ENCODE results near the gene BMP2K. TPM values are rescaled to one million over a fixed set of nuclear protein-coding genes. Genes with fewer than 3 reads are reported as not detected.

The BMP2K gene
- polyA plus RNA-seq, 10 donors = 10.8 to 22.6 (median 18.5) TPM

DNA sequence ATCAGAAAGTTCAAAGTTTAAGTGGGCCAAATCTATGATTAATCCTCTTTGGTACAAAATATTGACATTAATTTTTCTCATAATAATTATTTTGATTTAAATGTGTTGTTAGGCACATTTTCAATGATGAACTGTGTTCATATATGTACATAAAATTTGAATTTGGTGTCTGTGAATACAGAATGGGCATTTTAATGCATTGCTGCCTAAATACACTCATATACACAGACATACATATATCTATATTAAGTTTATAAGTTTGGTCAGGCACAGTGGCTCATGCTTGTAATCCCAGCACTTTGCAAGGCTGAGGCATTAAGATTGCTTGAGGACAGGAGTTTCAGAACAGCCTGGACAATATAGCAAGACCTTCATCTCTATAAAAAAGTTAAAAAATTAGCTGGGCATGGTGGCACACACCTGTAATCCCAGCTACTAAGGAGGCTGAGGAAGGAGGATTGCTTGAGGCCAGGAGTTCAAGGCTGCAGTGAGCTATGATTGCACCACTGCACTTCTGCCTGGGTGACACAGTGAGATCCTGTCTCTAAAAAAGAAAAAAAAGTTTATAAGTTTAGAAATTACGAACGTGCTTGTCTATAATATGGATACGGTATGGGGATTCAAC, 12.3 kb upstream of the BMP2K start:
- no peak for DNase-seq

DNA sequence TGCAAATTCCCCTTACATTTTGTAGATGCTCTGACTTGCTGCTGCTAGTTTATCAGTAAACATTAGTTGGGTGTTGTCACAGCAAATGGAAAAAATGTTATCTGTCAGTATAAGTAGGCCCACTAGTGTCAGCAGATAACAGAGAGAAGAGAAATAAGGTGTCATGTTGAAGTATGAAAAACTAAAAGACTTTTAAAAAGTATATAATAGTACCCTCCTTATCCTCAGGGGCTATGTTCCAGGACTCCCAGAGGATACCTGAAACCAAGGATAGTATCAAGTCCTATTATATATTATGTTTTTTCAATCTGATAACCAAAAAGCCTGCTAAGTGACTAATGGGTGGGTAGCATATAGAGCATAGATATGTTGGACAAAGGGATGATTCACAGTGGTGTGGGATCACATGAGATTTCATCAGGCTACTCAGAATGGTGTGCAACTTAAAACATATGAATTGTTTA, 11.6 kb upstream of the BMP2K start:
- DNase-seq = no peak

DNA sequence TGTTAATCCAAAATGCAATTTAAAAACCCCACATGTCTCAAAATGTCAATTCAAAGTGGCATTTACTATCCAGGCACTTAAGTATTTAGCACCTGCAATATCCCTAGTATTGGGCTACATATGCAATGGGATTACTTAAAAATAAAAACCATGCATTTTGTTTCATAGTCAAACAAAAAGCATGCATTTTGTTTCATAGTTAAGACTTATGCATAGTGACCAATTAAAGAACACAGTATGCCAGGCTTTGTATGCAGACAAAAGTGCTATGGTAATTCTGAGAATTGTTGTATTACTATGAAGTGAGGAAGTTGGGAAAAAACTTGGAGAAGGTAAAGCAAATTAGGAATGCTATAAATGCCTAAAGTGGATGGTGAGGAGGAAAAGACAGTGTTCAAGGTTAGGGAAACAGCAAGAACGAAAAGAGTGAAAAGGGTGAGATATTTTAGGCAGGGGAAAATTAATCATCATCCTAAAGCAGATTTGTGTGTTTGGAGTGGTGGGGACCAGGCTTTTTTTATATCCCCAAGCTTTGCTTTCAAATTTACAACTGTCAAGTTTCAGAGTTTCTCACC, 10.6 kb upstream of the BMP2K start:
- DNase-seq = no peak

DNA sequence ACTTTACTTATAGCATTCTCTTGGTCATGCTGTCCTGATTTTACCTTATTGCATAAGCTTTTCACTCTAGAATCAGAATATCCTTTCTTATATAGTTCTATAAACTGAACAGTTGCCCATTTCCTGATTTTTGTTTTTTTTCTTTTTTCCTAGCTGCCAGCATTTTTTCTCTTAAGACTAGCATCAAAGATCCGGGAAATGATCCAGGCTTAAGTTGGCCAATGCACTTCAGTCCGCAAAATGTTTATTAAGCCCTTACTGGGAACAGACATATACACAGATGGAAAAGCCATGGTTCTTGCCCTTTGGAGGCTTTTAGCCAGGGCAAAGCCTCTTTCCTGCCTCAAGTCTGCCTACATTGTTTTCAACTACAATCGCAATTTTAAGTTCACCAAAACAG, 10.1 kb upstream of the BMP2K start:
- peak in 2 of 3 donors; percentile 58 to 65 for DNase-seq

DNA sequence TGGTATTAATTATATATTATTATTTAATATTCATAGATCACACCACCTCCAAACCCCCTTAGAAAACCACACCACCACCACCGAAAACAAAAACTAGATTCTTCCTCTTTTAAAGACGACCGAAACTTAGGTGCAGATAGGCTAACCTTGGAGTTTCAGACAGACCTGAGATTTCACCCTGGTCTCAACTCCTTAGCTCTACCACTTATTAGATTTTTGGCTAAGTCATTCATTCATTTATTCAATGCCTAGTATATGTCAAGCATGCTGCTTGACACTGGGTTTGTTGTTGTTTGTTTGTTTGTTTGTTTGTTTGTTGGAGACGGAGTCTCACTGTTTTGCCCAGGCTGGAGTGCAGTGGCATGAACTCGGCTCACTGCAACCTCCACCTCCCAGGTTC, 9.5 kb upstream of the BMP2K start:
- no peak for DNase-seq

DNA sequence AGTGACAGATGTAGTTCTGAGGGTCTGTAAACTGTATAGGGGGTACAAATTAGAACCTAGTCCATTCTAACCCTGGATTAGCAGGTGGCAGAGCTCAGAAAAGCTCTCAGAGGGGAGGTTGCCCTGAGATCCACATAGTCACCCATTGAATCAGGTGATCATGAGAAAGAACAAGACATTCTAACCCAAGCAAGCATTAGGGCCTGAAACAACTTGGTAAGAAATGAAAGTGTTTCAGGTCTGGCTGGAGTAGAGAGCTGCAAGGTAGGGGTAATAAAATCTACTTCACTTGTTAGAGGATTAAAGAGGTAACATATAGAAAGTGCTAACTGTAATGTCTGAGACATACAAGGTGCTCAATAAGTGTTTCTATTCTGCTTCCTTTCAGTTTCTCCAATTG, 8.8 kb upstream of the BMP2K start:
- no peak for DNase-seq

- DNase-seq = no peak
Observed at GRCh38 chr4:78768452-78769180, 7.5 kb upstream of the BMP2K start.

DNA sequence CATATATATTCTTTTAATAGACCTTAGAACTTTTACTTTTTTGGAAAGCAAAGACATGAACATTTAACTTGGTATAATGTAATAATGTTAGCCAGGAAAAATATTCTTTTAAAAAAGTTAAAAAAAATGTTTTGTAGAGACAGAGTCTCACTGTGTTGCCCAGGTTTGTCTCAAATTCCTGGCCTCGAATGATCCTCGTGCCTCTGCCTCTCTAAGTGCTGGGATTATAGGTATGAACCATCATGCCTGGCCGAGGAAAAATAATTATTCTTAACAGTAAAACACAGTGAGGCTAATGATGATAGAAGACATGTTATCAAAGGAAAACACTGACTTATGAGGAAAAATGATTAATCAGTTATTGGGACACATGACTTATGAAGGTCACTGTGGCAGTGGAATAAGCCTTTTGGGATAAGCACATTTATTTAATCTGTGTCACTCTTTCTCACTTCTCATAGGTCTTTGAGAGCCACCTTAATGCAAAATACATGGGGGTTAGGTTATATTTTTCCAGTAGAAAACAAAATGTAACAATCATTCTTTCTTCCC, 6.0 kb upstream of the BMP2K start:
- no peak for DNase-seq

- DNase-seq = no peak
Observed at GRCh38 chr4:78772526-78773091, 3.5 kb upstream of the BMP2K start.

DNA sequence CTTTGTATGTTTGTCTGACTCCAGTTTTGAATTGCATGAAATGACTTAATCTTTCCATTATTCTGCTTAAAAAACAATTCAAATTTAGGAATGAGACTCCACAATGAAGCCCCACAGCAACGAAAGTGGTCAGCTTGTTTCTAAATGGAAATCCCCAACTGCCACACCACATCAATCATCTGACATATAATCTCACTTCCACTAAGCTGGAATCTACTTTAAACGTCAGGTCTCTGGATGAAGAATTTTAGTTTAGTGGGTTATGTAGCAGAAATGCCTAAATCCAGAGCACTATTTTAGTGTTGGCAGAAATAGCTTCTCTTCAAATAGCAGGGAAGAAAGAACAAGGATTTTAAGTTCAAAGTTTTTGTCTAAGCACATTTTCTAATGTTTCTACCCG, 1.7 kb upstream of the BMP2K start:
- DNase-seq = no peak

GRCh38 chr4:78775303-78776078, 659 bp upstream of the BMP2K start:
- DNase-seq = peak; percentile 84 to 95 (median 92)

DNA sequence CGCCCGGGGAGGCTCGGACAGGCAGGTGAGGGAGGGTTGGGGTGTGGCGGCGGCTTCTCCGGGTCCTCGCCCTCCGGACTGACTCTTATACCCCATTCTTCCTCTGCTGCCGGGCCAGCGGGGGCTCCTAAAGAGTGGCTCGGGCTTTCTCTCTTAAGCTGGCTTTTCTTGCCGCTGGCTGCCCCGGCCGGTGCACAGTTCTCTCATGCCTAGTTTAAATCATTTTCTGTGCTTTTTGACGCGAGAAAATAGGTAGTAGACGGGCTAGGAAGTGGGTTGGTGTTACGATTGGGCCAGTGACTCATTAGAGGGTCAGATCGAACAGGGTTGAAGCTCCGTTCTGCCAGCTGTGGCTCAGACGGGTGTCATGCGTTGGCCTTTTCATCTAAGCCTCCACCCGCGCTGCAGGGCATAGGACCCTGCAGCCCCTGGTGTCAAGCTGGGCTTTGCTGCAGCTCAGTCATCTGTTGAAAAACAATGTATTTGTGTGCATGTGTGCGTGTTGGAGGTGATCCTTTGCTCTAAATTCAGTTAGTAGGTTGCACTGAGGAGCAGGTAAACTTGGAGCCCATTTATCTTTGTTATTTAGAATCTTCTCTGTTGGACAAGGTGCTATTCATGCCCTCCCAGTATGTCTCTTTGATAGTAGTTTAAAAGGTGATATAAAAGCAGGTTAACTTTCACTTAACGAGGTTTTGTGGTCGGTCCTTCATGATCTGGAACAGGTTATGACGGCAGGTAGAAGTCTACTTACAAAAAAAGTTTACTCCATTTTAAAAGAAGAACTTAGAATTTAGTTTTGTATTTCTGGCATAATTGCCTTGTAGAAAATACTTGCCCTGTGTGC, 802 bp downstream of the BMP2K start:
- peak; percentile 26 to 74 (median 37) for DNase-seq

DNA sequence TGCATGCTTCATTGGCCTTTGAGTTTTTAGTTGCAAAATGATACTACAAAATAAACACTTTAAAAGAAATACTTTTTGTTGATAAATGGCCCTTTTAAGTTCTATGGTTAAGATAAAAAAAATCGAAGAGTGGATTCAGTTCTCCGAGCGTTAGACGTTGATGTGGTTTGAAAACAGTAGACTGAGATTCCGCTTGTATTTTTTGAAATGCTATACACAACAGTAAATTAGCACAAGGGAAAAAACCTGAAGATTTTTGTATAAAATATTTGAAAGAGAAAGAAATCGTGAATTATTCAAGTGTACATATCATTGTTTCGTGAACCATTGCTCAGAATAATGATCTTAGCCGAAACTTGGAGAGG, 1.4 kb downstream of the BMP2K start:
- DNase-seq = peak in 1 of 3 donors; percentile 19

GRCh38 chr4:78778530-78778929, 2.4 kb downstream of the BMP2K start:
- DNase-seq = peak in 1 of 3 donors; percentile 9

- peak in 1 of 3 donors; percentile 11 for DNase-seq
Observed at GRCh38 chr4:78779280-78779679, 3.1 kb downstream of the BMP2K start.

DNA sequence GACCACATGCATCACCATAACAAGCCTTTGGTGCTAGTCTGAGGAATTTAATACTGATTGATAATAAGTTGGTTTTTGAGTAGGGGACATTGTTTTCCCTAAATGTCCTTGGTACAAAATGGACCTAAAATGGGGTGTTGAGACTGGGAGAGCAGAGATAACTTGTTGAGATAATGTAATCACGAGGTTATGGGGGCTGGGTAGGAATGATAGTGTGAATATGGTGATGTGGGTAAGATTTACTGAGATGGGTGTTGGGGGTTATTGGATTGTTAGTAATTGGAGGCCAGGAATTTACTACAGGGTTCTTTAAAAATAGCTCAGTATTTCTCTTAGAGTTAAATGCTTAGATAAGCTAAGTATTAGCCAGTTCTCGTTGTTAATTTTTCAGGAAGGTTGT, 3.9 kb downstream of the BMP2K start:
- no peak for DNase-seq

DNA sequence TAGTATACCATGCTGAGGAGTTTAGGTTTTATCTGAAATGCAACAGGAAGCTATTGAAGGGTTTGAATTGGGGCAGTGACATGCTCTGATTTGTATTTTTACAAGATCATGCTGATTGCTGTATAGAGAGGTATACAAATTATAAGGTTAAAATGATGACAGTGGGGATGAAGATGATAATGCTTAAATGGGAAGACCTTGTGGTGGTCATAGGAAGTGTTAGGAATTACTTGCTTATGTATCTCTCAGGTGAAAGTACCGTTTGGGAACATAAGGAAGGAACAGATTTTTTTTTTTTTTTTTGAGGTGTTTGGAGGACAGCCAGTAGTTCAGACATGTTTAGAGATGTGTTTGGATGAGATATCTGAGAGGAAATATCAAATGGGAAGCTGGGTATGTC, 5.0 kb downstream of the BMP2K start:
- no peak for DNase-seq

GRCh38 chr4:78781924-78782323, 5.8 kb downstream of the BMP2K start:
- no peak for DNase-seq

- DNase-seq = peak; percentile 16 to 70 (median 60)
Observed at GRCh38 chr4:78784236-78784865, 8.2 kb downstream of the BMP2K start.

DNA sequence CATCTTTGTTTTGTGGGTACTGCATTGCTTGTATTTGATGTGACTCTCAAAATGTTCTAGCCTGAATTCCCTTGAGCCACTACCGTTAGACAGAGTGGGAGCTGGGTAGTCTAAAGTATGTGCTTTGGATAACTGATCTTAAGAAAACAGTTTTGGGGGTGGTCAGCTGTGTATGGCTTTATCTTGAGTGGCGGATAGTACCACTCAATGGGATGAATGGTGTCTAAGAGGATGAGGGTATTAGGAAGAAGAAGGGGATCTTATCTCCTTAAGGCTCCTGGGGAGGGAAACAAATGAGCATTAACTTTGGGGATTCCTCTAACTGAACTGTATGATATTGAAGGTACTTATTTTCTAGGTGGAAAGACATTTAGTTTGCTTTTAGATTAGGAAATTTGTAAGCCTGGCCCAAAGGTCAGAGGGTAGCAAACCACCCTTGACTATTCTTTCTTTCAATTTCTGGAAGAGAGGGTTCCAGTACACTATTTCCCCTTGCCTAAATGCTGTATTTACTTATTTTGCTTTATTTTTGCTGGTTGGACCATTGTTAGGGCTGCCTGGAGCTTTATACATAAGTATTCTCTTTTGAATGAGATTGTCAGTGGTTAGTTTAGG, 11.3 kb downstream of the BMP2K start:
- DNase-seq = no peak
